H1 (cell line): ENCODE measurements around the gene ATP1A1. TPM values are rescaled to one million over a fixed set of nuclear protein-coding genes. Genes with fewer than 3 reads are reported as not detected.

ENCODE experiments used
- BACH1 ChIP-seq: IDR thresholded peaks from 2 replicates; pipeline ENCODE4 v1.6.1; 2012; ENCODE audit warnings: low read length, improper control_type of control experiment
- BCL11A ChIP-seq, 2 experiments: IDR thresholded peaks; one replicate each; pipeline ENCODE4 v1.6.1; 2011; ENCODE audit warnings: low read depth in 2 of 2, low read length in 2 of 2, mild to moderate bottlenecking in 2 of 2
- BRCA1 ChIP-seq: IDR thresholded peaks from 2 replicates; pipeline ENCODE4 v1.6.1; 2012; ENCODE audit warnings: low read depth, low read length, improper control_type of control experiment
- CHD2 ChIP-seq: IDR thresholded peaks from 2 replicates; pipeline ENCODE4 v1.6.1; 2012; ENCODE audit warnings: low read length, improper control_type of control experiment
- GTF2F1 ChIP-seq: IDR thresholded peaks from 2 replicates; pipeline ENCODE4 v1.6.1; 2012; ENCODE audit warnings: low read depth, low read length, improper control_type of control experiment, borderline replicate concordance
- HDAC6 ChIP-seq: IDR thresholded peaks from one replicate; pipeline ENCODE4 v1.7.1; 2012; ENCODE audit warnings: low read depth, mild to moderate bottlenecking, inconsistent platforms, low read length, moderate library complexity
- NANOG ChIP-seq: IDR thresholded peaks from 2 replicates; pipeline ENCODE4 v1.6.1; 2011; ENCODE audit warnings: low read length, low read depth, mild to moderate bottlenecking, inconsistent platforms; ENCODE audit not compliant: insufficient read depth, poor library complexity, severe bottlenecking
- SP2 ChIP-seq: IDR thresholded peaks from 2 replicates; pipeline ENCODE4 v1.6.1; 2012; ENCODE audit warnings: mild to moderate bottlenecking, low read length, inconsistent platforms
- SRF ChIP-seq: IDR thresholded peaks from 2 replicates; pipeline ENCODE4 v1.6.1; 2011; ENCODE audit warnings: mild to moderate bottlenecking, low read depth, low read length, moderate library complexity
- SUZ12 ChIP-seq: fragments of 200-600 bp; sonication (generic); IDR thresholded peaks from 2 replicates; pipeline ENCODE4 v1.6.1; 2012; ENCODE audit warnings: mild to moderate bottlenecking, inconsistent platforms, low read length, moderate library complexity, mixed read lengths
- polyA plus RNA-seq, 7 experiments: library from polyadenylated mRNA; depleted of rRNA in 3 of 7; stranded (reverse) in 5 of 7; unstranded in 2 of 7; fragments of >200 nt in 5 of 7; fragments of 200-250 nt in 2 of 7; gene quantifications; 1 replicate in 5 of 7; 2 replicates in 1 of 7; 4 replicates in 1 of 7; pipeline versions ENCODE4 v1.2.1 to v1.2.3, GENCODE V29; 2011 to 2013; ENCODE audit warnings: missing spikeins in 2 of 7, mixed read lengths in 2 of 7
- total RNA-seq: library from RNA; stranded (reverse); fragmentation: NEBNext Ultra II Directional; extraction: Animal tissue kit (Norgen Biotek cat#: 25700); gene quantifications from 2 replicates; pipeline ENCODE4 v1.2.1, GENCODE V29; 2021
- TF ChIP-seq, protein P1 (sequence below): fragments of 300-600 bp; sonication (generic); IDR thresholded peaks from 2 replicates; pipeline ENCODE4 v1.7.1; 2012; ENCODE audit warnings: low read length, moderate library complexity, mild to moderate bottlenecking, inconsistent platforms; ENCODE audit not compliant: insufficient replicate concordance

The ATP1A1 gene
- total and polyA plus RNA-seq, 2 of the 8 experiments (the other 6 are each of a cell fraction or from before 2014, with no cell fraction given), result 222 to 325 TPM

DNA sequence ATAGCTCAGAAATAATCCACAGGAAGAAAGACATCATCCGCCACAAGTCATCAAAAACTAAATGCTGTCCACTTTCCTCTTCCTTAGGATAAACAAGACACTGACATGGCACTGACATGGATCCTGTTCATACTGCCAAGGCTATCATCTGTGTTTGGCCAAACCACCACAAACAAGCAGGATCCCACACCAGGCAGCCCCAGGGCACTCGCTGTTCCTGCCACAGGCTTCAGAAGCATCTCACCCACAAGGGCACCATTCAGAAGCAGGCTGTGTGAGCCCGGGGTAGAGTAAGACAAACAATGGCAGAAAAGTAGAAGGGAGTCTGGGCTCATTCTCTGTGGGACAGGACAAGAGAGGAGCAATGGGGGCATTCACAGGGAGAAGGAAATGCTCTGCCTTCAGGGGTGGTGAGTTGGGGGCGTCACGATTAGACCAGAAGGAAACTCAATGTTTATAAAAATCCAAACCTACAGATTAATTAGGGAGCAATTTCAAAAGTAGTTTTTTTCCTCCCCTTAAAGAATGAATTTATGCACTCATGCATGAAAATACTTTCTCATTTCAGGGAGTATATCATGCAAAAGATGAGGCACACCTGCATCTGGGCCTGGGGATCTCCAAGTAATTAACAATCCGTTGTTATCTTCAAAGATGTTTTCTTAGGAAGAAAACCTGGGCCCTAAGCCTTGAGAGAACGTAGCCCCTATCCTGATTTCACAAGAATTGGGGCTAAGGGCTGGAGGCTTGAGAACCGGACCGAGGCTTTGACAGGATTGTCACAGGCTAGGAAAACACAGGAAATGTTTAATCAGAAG, 43.3 kb upstream of the ATP1A1 start (continued):
- TF ChIP-seq, protein P1, sequence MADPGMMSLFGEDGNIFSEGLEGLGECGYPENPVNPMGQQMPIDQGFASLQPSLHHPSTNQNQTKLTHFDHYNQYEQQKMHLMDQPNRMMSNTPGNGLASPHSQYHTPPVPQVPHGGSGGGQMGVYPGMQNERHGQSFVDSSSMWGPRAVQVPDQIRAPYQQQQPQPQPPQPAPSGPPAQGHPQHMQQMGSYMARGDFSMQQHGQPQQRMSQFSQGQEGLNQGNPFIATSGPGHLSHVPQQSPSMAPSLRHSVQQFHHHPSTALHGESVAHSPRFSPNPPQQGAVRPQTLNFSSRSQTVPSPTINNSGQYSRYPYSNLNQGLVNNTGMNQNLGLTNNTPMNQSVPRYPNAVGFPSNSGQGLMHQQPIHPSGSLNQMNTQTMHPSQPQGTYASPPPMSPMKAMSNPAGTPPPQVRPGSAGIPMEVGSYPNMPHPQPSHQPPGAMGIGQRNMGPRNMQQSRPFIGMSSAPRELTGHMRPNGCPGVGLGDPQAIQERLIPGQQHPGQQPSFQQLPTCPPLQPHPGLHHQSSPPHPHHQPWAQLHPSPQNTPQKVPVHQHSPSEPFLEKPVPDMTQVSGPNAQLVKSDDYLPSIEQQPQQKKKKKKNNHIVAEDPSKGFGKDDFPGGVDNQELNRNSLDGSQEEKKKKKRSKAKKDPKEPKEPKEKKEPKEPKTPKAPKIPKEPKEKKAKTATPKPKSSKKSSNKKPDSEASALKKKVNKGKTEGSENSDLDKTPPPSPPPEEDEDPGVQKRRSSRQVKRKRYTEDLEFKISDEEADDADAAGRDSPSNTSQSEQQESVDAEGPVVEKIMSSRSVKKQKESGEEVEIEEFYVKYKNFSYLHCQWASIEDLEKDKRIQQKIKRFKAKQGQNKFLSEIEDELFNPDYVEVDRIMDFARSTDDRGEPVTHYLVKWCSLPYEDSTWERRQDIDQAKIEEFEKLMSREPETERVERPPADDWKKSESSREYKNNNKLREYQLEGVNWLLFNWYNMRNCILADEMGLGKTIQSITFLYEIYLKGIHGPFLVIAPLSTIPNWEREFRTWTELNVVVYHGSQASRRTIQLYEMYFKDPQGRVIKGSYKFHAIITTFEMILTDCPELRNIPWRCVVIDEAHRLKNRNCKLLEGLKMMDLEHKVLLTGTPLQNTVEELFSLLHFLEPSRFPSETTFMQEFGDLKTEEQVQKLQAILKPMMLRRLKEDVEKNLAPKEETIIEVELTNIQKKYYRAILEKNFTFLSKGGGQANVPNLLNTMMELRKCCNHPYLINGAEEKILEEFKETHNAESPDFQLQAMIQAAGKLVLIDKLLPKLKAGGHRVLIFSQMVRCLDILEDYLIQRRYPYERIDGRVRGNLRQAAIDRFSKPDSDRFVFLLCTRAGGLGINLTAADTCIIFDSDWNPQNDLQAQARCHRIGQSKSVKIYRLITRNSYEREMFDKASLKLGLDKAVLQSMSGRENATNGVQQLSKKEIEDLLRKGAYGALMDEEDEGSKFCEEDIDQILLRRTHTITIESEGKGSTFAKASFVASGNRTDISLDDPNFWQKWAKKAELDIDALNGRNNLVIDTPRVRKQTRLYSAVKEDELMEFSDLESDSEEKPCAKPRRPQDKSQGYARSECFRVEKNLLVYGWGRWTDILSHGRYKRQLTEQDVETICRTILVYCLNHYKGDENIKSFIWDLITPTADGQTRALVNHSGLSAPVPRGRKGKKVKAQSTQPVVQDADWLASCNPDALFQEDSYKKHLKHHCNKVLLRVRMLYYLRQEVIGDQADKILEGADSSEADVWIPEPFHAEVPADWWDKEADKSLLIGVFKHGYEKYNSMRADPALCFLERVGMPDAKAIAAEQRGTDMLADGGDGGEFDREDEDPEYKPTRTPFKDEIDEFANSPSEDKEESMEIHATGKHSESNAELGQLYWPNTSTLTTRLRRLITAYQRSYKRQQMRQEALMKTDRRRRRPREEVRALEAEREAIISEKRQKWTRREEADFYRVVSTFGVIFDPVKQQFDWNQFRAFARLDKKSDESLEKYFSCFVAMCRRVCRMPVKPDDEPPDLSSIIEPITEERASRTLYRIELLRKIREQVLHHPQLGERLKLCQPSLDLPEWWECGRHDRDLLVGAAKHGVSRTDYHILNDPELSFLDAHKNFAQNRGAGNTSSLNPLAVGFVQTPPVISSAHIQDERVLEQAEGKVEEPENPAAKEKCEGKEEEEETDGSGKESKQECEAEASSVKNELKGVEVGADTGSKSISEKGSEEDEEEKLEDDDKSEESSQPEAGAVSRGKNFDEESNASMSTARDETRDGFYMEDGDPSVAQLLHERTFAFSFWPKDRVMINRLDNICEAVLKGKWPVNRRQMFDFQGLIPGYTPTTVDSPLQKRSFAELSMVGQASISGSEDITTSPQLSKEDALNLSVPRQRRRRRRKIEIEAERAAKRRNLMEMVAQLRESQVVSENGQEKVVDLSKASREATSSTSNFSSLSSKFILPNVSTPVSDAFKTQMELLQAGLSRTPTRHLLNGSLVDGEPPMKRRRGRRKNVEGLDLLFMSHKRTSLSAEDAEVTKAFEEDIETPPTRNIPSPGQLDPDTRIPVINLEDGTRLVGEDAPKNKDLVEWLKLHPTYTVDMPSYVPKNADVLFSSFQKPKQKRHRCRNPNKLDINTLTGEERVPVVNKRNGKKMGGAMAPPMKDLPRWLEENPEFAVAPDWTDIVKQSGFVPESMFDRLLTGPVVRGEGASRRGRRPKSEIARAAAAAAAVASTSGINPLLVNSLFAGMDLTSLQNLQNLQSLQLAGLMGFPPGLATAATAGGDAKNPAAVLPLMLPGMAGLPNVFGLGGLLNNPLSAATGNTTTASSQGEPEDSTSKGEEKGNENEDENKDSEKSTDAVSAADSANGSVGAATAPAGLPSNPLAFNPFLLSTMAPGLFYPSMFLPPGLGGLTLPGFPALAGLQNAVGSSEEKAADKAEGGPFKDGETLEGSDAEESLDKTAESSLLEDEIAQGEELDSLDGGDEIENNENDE, result no peak
- TF ChIP-seq BRCA1 (no peak), CHD2 (no peak), NANOG (no peak), BACH1 (no peak), GTF2F1 (no peak), BCL11A (IDR thresholded peaks at IDR 0.05; ENCODE audit: low read depth in 2 of 2, low read length in 2 of 2) (no peak), SUZ12 (no peak), SP2 (no peak), SRF (no peak), HDAC6 (no peak)
